Fibroblast of pulmonary artery (primary cell): ENCODE data around the gene CC2D2B.
"Not testable (repeated sequence)": the region's sequence is repeated elsewhere in the genome, so short reads cannot be mapped to it uniquely, and the experiment has no call there.

Experiments
- DNase-seq: peaks from one replicate; pipeline ENCODE4 v3.0.0-alpha.2; 2010; ENCODE audit warnings: low read depth
- H3K4me3 ChIP-seq: replicated peaks from 2 replicates; pipeline ENCODE4 v1.5.1; 2011; ENCODE audit warnings: low read depth, mild to moderate bottlenecking, control low read depth, low read length, moderate library complexity
- CTCF ChIP-seq: IDR thresholded peaks from 2 replicates; pipeline ENCODE4 v1.5.1; 2011; ENCODE audit warnings: mild to moderate bottlenecking, control low read depth, low read length, inconsistent platforms; ENCODE audit errors: missing control alignments

The CC2D2B gene

GRCh38 chr10:95880704-95881103, 27.1 kb upstream of the CC2D2B start:
- TF ChIP-seq CTCF, result no peak
- H3K4me3 ChIP-seq, result no peak overlapping the region
- DNase-seq, result no peak

- no peak overlapping the region for H3K4me3 ChIP-seq
- TF ChIP-seq CTCF, result no peak
- peak; percentile 16 for DNase-seq
These were observed 26.5 kb upstream of the CC2D2B start for GRCh38 chr10:95881316-95881715.

GRCh38 chr10:95889830-95890229, 17.9 kb upstream of the CC2D2B start:
- no peak for DNase-seq
- TF ChIP-seq CTCF, result no peak
- H3K4me3 ChIP-seq, result no peak overlapping the region

- no peak for TF ChIP-seq CTCF
- no peak for DNase-seq
- no peak overlapping the region for H3K4me3 ChIP-seq
These were observed 11.5 kb upstream of the CC2D2B start for GRCh38 chr10:95896071-95896850.

- not testable (repeated sequence) for H3K4me3 ChIP-seq, DNase-seq
These were observed 1.7 kb upstream of the CC2D2B start for GRCh38 chr10:95905897-95906580.

GRCh38 chr10:95906677-95907455, 909 bp upstream of the CC2D2B start:
- DNase-seq, result peak; percentile 74
- H3K4me3 ChIP-seq, result peak overlapping the region; percentile 78
- TF ChIP-seq CTCF, result peak; percentile 35

GRCh38 chr10:95908450-95908849, 675 bp downstream of the CC2D2B start:
- DNase-seq, result no peak
- no peak overlapping the region for H3K4me3 ChIP-seq
- no peak for TF ChIP-seq CTCF
